Parathyroid adenoma (tissue), 2 donors: ENCODE results near the gene MOCS3.

ENCODE experiments used
- H2AFZ ChIP-seq: fragments of 300-600 bp; sonication (generic); one replicate; pipeline ENCODE4 v1.7.0; 2017; ENCODE audit warnings: antibody characterized with exemption, mild to moderate bottlenecking
- H3K27ac ChIP-seq: fragments of 300-600 bp; sonication (generic); one replicate; pipeline ENCODE4 v1.7.0; 2017
- H3K27me3 ChIP-seq: fragments of 300-600 bp; sonication (generic); one replicate; pipeline ENCODE4 v1.7.0; 2017; ENCODE audit warnings: low read length; ENCODE audit not compliant: control insufficient read depth, insufficient read depth
- H3K36me3 ChIP-seq: fragments of 300-600 bp; sonication (generic); one replicate; pipeline ENCODE4 v1.7.0; 2017; ENCODE audit warnings: low read length; ENCODE audit not compliant: control insufficient read depth, insufficient read depth
- H3K4me1 ChIP-seq: fragments of 300-600 bp; sonication (generic); one replicate; pipeline ENCODE4 v1.7.0; 2017; ENCODE audit warnings: control low read depth
- H3K4me2 ChIP-seq: fragments of 300-600 bp; sonication (generic); one replicate; pipeline ENCODE4 v1.7.0; 2017; ENCODE audit warnings: low read length
- H3K4me3 ChIP-seq: fragments of 300-600 bp; sonication (generic); one replicate; pipeline ENCODE4 v1.7.0; 2017; ENCODE audit warnings: low read depth, low read length
- H3K79me2 ChIP-seq: fragments of 300-600 bp; sonication (generic); one replicate; pipeline ENCODE4 v1.7.0; 2017; ENCODE audit warnings: control low read depth
- H3K9ac ChIP-seq: fragments of 300-600 bp; sonication (generic); one replicate; pipeline ENCODE4 v1.7.0; 2017; ENCODE audit warnings: mild to moderate bottlenecking
- H3K9me3 ChIP-seq: fragments of 300-600 bp; sonication (generic); one replicate; pipeline ENCODE4 v1.7.0; 2017; ENCODE audit warnings: low read length; ENCODE audit not compliant: control insufficient read depth
- CTCF ChIP-seq: fragments of 300-600 bp; sonication (generic); IDR thresholded peaks from one replicate; pipeline ENCODE4 v1.7.0; 2017; ENCODE audit warnings: antibody characterized with exemption, mild to moderate bottlenecking
- donor health status: primary hyperparathyroidism.

MOCS3 gene

GRCh38 chr20:51010932-51011331 is 52.3 kb downstream of the MOCS3 start:
- H3K4me3 ChIP-seq, result no peak overlapping the region
- no peak for TF ChIP-seq CTCF
- no peaks in the 10 kb centered on the region for H3K79me2 ChIP-seq
- no peaks in the 10 kb centered on the region for H3K9me3 ChIP-seq
- H3K4me2 ChIP-seq, result no peak overlapping the region
- H3K27ac ChIP-seq, result no peak overlapping the region
- H2AFZ ChIP-seq, result no peak overlapping the region
- no peak overlapping the region for H3K9ac ChIP-seq
- H3K4me1 ChIP-seq, result no peaks in the 10 kb centered on the region
- no peaks in the 10 kb centered on the region for H3K36me3 ChIP-seq
- H3K27me3 ChIP-seq, result no peaks in the 10 kb centered on the region

GRCh38 chr20:51011479-51011878 is 52.9 kb downstream of the MOCS3 start:
- Histone ChIP-seq H3K79me2 (no peaks in the 10 kb centered on the region), H3K9me3 (no peaks in the 10 kb centered on the region), H2AFZ (no peak overlapping the region), H3K4me1 (no peaks in the 10 kb centered on the region), H3K27ac (no peak overlapping the region), H3K9ac (no peak overlapping the region), H3K36me3 (no peaks in the 10 kb centered on the region), H3K27me3 (no peaks in the 10 kb centered on the region), H3K4me3 (no peak overlapping the region), H3K4me2 (no peak overlapping the region)
- no peak for TF ChIP-seq CTCF

- Histone ChIP-seq H3K4me2 (no peak overlapping the region), H3K4me3 (no peak overlapping the region), H3K9me3 (no peaks in the 10 kb centered on the region), H3K9ac (no peak overlapping the region), H3K27ac (no peak overlapping the region), H3K4me1 (no peaks in the 10 kb centered on the region), H3K36me3 (no peaks in the 10 kb centered on the region), H3K27me3 (no peaks in the 10 kb centered on the region), H3K79me2 (no peaks in the 10 kb centered on the region), H2AFZ (no peak overlapping the region)
- TF ChIP-seq CTCF, result no peak
These were observed 53.7 kb downstream of the MOCS3 start for GRCh38 chr20:51012357-51012756.
